Neural progenitor cell (in vitro differentiated cells): ENCODE measurements around the gene KIF4A. TPM values are rescaled to one million over a fixed set of nuclear protein-coding genes. Genes with fewer than 3 reads are reported as not detected.
"Not testable (repeated sequence)": the region's sequence is repeated elsewhere in the genome, so short reads cannot be mapped to it uniquely, and the experiment has no call there.

Source experiments
- DNase-seq: peaks from one replicate; pipeline ENCODE4 v3.0.0-alpha.2; 2016; ENCODE audit warnings: low spot score
- H2AFZ ChIP-seq: fragments of 200-600 bp; sonication (generic); replicated peaks from 2 replicates; pipeline ENCODE4 v1.6.1; 2016; ENCODE audit warnings: antibody characterized with exemption
- H3F3A ChIP-seq: fragments of 200-600 bp; sonication (generic); 2 replicates; pipeline ENCODE4 v1.6.1; 2016; ENCODE audit warnings: antibody characterized with exemption, low read depth
- H3K27ac ChIP-seq: fragments of 200-600 bp; sonication (generic); 2 replicates; pipeline ENCODE4 v1.5.1; 2016; ENCODE audit warnings: mild to moderate bottlenecking
- H3K27me3 ChIP-seq: fragments of 200-600 bp; sonication (generic); 2 replicates; pipeline ENCODE4 v1.6.1; 2016; ENCODE audit warnings: mild to moderate bottlenecking, moderate library complexity
- H3K36me3 ChIP-seq: fragments of 200-600 bp; sonication (generic); 2 replicates; pipeline ENCODE4 v1.5.1; 2016
- H3K4me1 ChIP-seq: fragments of 200-600 bp; sonication (generic); 2 replicates; pipeline ENCODE4 v1.6.1; 2016; ENCODE audit warnings: mixed run types
- H3K4me2 ChIP-seq: fragments of 200-600 bp; sonication (generic); 2 replicates; pipeline ENCODE4 v1.6.1; 2016
- H3K4me3 ChIP-seq: fragments of 200-600 bp; sonication (generic); 2 replicates; pipeline ENCODE4 v1.5.1; 2016
- H3K79me2 ChIP-seq: fragments of 200-600 bp; sonication (generic); 2 replicates; pipeline ENCODE4 v1.6.1; 2016; ENCODE audit warnings: low read depth
- H3K9ac ChIP-seq: fragments of 200-600 bp; sonication (generic); 2 replicates; pipeline ENCODE4 v1.6.1; 2016
- H3K9me3 ChIP-seq: fragments of 200-600 bp; sonication (generic); 2 replicates; pipeline ENCODE4 v1.5.1; 2016; ENCODE audit warnings: low read depth
- H4K20me1 ChIP-seq: fragments of 200-600 bp; sonication (generic); 2 replicates; pipeline ENCODE4 v1.6.1; 2016; ENCODE audit warnings: low read depth
- H3K27ac Mint-ChIP-seq: 3 replicates; pipeline ENCODE4 v1.8.0; 2021; ENCODE audit warnings: mixed read lengths
- H3K27me3 Mint-ChIP-seq: 2 replicates; pipeline ENCODE4 v1.8.0; 2022; ENCODE audit warnings: low read depth, mild to moderate bottlenecking, inconsistent platforms, moderate library complexity, mixed read lengths; ENCODE audit not compliant: insufficient read depth
- H3K36me3 Mint-ChIP-seq: 3 replicates; pipeline ENCODE4 v1.8.0; 2021; ENCODE audit warnings: mixed read lengths
- H3K4me1 Mint-ChIP-seq: 3 replicates; pipeline ENCODE4 v1.8.0; 2021; ENCODE audit warnings: mixed read lengths
- H3K4me3 Mint-ChIP-seq: 3 replicates; pipeline ENCODE4 v1.8.0; 2021; ENCODE audit warnings: mild to moderate bottlenecking, moderate library complexity, mixed read lengths
- H3K9me3 Mint-ChIP-seq: 3 replicates; pipeline ENCODE4 v1.8.0; 2020; ENCODE audit warnings: mixed read lengths
- CTCF ChIP-seq: fragments of 200-600 bp; sonication (generic); IDR thresholded peaks from 2 replicates; pipeline ENCODE4 v1.5.1; 2017; ENCODE audit warnings: antibody characterized with exemption, mild to moderate bottlenecking
- EZH2 ChIP-seq: fragments of 200-600 bp; sonication (generic); IDR thresholded peaks from 2 replicates; pipeline ENCODE4 v1.6.1; 2017; ENCODE audit warnings: antibody characterized with exemption, mild to moderate bottlenecking, moderate library complexity
- EZH2phosphoT487 ChIP-seq: fragments of 200-600 bp; sonication (generic); IDR thresholded peaks from 2 replicates; pipeline ENCODE4 v1.6.1; 2017; ENCODE audit warnings: antibody characterized with exemption
- total RNA-seq: library from RNA; depleted of rRNA; stranded (reverse); fragments of >200 nt; gene quantifications from 2 replicates; pipeline ENCODE4 v1.2.3, GENCODE V29; 2015; ENCODE audit warnings: low replicate concordance

KIF4A gene
- total RNA-seq, 1 donor from 2014 or later: 77.6 TPM

- Mint-ChIP-seq H3K27ac (no peak overlapping the region), H3K4me1 (no peaks in the 10 kb centered on the region), H3K36me3 (peaks cover 6% of the 10 kb centered on the region), H3K27me3 (no peaks in the 10 kb centered on the region), H3K9me3 (peaks cover 2% of the 10 kb centered on the region), H3K4me3 (no peak overlapping the region)
- Histone ChIP-seq H3K79me2 (no peaks in the 10 kb centered on the region), H3K4me2 (no peak overlapping the region), H3F3A (no peaks in the 10 kb centered on the region), H3K9me3 (no peaks in the 10 kb centered on the region), H3K4me3 (no peak overlapping the region), H3K27me3 (no peaks in the 10 kb centered on the region), H3K36me3 (peaks cover 5% of the 10 kb centered on the region), H4K20me1 (no peaks in the 10 kb centered on the region), H3K9ac (no peak overlapping the region), H3K27ac (no peak overlapping the region), H3K4me1 (no peaks in the 10 kb centered on the region), H2AFZ (no peak overlapping the region)
- DNase-seq: no peak
- TF ChIP-seq CTCF (no peak), EZH2phosphoT487 (no peak), EZH2 (no peak)
Measured at GRCh38 chrX:70398899-70399298, 109.0 kb downstream of the KIF4A start.

- not testable (repeated sequence) for H3K4me1 Mint-ChIP-seq, H3F3A ChIP-seq, H3K27me3 Mint-ChIP-seq, H3K79me2 ChIP-seq, H3K9me3 ChIP-seq, H3K27ac Mint-ChIP-seq, H2AFZ ChIP-seq, H3K9me3 Mint-ChIP-seq, H3K36me3 ChIP-seq, H3K36me3 Mint-ChIP-seq, H3K4me3 ChIP-seq, DNase-seq, H3K27ac ChIP-seq, H3K4me2 ChIP-seq, H3K27me3 ChIP-seq, H3K4me3 Mint-ChIP-seq, H3K9ac ChIP-seq, H3K4me1 ChIP-seq, H4K20me1 ChIP-seq
Measured at GRCh38 chrX:70400181-70400580, 110.3 kb downstream of the KIF4A start.

GRCh38 chrX:70402721-70403120, 112.8 kb downstream of the KIF4A start:
- peaks cover 2% of the 10 kb centered on the region for H3K9me3 Mint-ChIP-seq
- H3K9me3 ChIP-seq: no peaks in the 10 kb centered on the region

GRCh38 chrX:70405003-70405402, 115.1 kb downstream of the KIF4A start:
- H3K27me3 Mint-ChIP-seq: peaks cover 2% of the 10 kb centered on the region
- H3K4me1 ChIP-seq: no peaks in the 10 kb centered on the region
- no peaks in the 10 kb centered on the region for H3K79me2 ChIP-seq
- H3K36me3 ChIP-seq: no peaks in the 10 kb centered on the region
- H3K36me3 Mint-ChIP-seq: peaks cover 7% of the 10 kb centered on the region
- H2AFZ ChIP-seq: no peak overlapping the region
- H3K9ac ChIP-seq: no peak overlapping the region
- no peaks in the 10 kb centered on the region for H3F3A ChIP-seq
- H3K4me1 Mint-ChIP-seq: no peaks in the 10 kb centered on the region
- no peak overlapping the region for H3K4me2 ChIP-seq
- H3K27ac ChIP-seq: no peak overlapping the region
- no peaks in the 10 kb centered on the region for H4K20me1 ChIP-seq
- DNase-seq: no peak
- H3K27me3 ChIP-seq: no peaks in the 10 kb centered on the region
- peaks cover 2% of the 10 kb centered on the region for H3K9me3 Mint-ChIP-seq
- no peak overlapping the region for H3K27ac Mint-ChIP-seq
- TF ChIP-seq CTCF (no peak), EZH2 (no peak), EZH2phosphoT487 (no peak)
- H3K9me3 ChIP-seq: no peaks in the 10 kb centered on the region
- no peak overlapping the region for H3K4me3 ChIP-seq
- no peak overlapping the region for H3K4me3 Mint-ChIP-seq

More at GRCh38 chrX:70402721-70403120, 112.8 kb downstream of the KIF4A start:
- Mint-ChIP-seq H3K36me3 (peaks cover 3% of the 10 kb centered on the region), H3K4me3 (no peak overlapping the region), H3K27ac (no peak overlapping the region), H3K4me1 (no peaks in the 10 kb centered on the region), H3K27me3 (peaks cover 2% of the 10 kb centered on the region)
- H4K20me1 ChIP-seq: no peaks in the 10 kb centered on the region
- no peaks in the 10 kb centered on the region for H3F3A ChIP-seq
- H3K4me3 ChIP-seq: no peak overlapping the region
- no peak for TF ChIP-seq EZH2
- no peak for DNase-seq
- H3K27ac ChIP-seq: no peak overlapping the region
- H3K79me2 ChIP-seq: no peaks in the 10 kb centered on the region
- H3K36me3 ChIP-seq: no peaks in the 10 kb centered on the region
- no peaks in the 10 kb centered on the region for H3K4me1 ChIP-seq
- H3K9ac ChIP-seq: no peak overlapping the region
- H3K4me2 ChIP-seq: no peak overlapping the region
- no peak overlapping the region for H2AFZ ChIP-seq
- no peaks in the 10 kb centered on the region for H3K27me3 ChIP-seq
